AG09319 (cell line): ENCODE results near the gene KBTBD12.
A peak's percentile ranks its signal among the peaks of the same experiment; 100 is the strongest.

Experiments used
- DNase-seq: peaks from one replicate; pipeline ENCODE4 v3.0.0-alpha.2; 2010; ENCODE audit warnings: low read depth; ENCODE audit errors: extremely low read depth
- TF ChIP-seq, protein P1 (sequence below): IDR thresholded peaks from 2 replicates; pipeline ENCODE4 v1.5.1; 2011; ENCODE audit warnings: low read depth, mild to moderate bottlenecking, inconsistent platforms, low read length, moderate library complexity

The KBTBD12 gene

DNA sequence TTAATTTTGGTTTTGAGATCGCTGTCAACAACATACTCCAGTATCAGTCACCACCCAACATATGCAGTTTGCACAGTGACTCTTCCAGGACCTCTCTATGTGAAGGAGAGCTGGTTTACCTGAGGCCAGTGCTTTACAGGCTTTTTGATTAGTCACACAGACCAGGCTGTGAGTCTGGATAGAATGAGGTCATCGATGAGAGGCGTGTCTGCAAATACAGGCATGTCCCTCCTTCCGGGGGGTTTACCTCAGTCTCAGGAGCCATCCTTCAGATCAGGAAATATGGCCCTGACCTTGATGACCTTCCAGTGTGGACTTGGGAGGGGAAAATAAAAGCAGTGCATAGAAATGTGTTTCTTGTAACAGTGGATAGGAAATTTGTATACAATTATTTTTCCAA lies 46.9 kb downstream of the KBTBD12 start:
- DNase-seq, result no peak
- TF ChIP-seq, protein P1, sequence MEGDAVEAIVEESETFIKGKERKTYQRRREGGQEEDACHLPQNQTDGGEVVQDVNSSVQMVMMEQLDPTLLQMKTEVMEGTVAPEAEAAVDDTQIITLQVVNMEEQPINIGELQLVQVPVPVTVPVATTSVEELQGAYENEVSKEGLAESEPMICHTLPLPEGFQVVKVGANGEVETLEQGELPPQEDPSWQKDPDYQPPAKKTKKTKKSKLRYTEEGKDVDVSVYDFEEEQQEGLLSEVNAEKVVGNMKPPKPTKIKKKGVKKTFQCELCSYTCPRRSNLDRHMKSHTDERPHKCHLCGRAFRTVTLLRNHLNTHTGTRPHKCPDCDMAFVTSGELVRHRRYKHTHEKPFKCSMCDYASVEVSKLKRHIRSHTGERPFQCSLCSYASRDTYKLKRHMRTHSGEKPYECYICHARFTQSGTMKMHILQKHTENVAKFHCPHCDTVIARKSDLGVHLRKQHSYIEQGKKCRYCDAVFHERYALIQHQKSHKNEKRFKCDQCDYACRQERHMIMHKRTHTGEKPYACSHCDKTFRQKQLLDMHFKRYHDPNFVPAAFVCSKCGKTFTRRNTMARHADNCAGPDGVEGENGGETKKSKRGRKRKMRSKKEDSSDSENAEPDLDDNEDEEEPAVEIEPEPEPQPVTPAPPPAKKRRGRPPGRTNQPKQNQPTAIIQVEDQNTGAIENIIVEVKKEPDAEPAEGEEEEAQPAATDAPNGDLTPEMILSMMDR, result no peak

DNA sequence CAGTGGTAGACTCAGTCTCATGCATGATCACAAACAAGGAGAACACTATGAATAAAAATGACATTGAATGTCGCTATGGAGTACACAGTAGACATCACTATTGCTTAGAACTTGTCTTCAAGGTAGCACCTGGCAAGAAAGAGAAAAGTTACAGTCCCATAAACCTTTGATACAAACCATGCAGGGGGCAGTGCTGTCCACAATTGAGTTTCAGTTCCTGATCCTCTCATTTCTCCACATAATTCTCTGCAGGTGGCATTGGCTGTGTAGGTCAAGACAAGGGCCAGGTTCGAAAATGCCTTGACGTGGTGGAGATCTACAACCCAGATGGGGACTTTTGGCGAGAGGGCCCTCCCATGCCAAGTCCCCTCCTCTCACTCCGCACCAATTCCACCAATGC lies 47.9 kb downstream of the KBTBD12 start:
- no peak for DNase-seq
- TF ChIP-seq, protein P1, result no peak

DNA sequence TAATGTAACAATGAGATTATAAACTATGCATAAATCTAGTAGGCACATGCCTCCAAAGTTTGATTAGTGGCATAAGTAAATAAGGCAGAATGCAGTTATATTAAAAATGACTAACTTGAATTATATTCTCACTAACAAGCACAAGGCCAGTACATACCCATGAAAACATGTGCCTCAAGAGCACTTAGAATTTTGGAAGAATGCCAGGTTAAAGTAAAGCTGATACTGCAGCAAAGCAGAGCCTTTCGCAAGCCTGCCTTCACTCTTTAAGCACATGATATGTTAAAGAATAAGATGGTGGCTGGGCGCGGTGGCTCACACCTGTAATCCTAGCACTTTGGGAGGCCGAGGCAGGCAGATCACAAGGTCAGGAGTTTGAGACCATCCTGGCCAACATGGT lies 49.0 kb downstream of the KBTBD12 start:
- no peak for DNase-seq
- TF ChIP-seq, protein P1, result no peak

DNA sequence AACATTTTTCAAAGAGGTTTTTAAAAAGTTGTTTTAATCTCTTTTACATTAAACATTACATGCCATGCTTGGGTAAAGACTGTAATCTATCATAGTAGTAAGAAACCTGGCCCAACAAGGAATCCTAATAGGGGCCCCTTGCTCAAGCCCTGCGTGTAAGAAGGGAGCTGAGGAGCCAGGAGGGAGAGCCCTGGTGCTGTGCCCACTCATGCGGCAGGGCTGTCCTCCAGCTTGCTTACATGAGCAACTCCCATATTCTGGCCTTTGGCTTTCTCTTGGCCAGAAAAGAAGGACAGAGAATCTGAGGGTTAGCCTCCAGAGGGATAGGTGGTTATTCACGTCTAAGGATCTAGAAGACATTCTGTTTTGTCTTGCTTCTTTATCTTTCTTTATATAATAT lies 49.8 kb downstream of the KBTBD12 start:
- DNase-seq, result no peak
- TF ChIP-seq, protein P1, result no peak

DNA sequence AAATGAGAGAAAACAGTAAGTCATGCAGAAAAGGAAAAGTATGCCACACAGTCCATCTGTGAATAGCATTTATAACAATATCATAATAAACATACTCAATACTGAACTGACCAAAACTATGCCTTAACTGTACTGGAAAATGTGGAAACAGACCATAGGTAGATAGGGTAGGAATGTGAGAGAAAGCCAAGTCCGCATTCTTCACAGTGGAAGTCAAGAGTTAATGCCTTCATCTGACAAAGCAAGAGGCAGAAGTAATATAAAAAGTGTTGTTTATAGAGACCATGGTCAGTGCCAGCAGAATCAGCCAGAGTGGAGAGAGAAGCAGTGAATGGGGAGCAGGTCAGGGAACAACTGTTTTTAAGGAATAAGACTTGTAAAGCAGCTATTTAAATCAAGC lies 52.3 kb downstream of the KBTBD12 start:
- TF ChIP-seq, protein P1, result no peak
- DNase-seq, result no peak

DNA sequence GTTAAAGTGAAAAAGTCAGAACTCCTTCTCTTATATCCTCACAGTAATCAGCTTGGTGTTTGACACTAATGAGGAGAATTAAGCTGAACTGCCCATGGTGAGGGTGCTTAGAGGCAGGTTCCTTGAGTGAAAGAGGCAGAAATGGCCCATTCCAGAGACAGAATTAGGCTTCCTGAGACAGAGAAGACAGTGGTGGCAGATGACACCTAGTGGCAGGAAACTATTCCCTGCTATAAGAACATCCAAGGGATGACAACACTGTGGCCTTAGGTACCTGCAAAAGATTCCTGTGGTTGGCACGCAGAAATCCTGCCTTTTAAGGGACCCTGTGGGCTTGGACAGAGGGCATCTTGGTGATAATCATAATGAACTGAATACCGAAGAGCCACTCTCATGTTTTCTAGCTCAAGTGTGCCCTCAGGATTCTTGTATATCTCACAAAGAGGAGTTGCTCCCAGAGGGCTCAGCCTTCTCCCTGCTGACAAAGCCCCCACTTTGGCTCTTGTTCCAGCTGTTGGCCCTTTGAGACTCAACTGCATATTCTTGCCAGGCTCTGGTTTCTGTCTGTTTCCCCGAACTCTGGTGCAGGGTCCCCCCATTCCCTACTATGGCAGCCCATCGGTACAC lies 56.0 kb downstream of the KBTBD12 start:
- peak; percentile 12 for DNase-seq
- TF ChIP-seq, protein P1, result peak; percentile 75

DNA sequence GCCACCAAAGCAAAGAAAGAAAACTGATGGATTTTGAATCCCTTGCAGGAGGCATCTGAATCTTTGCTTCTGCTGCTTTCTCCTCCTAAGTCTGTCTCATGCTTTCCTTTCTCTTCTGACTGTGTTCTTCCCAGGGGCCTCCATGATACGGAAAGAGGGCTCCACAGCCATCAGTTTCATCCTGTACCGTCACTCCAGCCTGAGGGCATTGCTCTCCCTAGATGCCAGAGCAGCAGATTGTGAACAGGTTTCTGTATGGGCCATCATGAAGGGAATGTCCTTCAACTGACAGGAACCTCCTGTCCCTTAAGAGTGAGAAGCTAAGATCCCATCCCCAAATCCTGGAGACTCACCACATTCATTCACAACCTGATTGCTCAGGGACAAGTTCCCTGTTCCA lies 59.2 kb downstream of the KBTBD12 start:
- TF ChIP-seq, protein P1, result no peak
- no peak for DNase-seq
